Colonic mucosa (tissue), 4 donors: ENCODE measurements around the gene DPH7. TPM values are rescaled to one million over a fixed set of nuclear protein-coding genes. Genes with fewer than 3 reads are reported as not detected.
A peak's percentile ranks its signal among the peaks of the same experiment; 100 is the strongest.

ENCODE experiments used
- DNase-seq: peaks from one replicate; pipeline ENCODE4 v3.0.0-alpha.2; 2020
- H3K27ac ChIP-seq: fragments of 200-600 bp; one replicate; pipeline ENCODE4 v1.8.0; 2021
- H3K27me3 ChIP-seq: fragments of 200-600 bp; one replicate; pipeline ENCODE4 v1.8.0; 2021
- H3K36me3 ChIP-seq: fragments of 200-600 bp; one replicate; pipeline ENCODE4 v1.8.0; 2021
- H3K4me1 ChIP-seq: fragments of 200-600 bp; one replicate; pipeline ENCODE4 v1.8.0; 2021; ENCODE audit warnings: mild to moderate bottlenecking
- H3K4me3 ChIP-seq: fragments of 200-600 bp; one replicate; pipeline ENCODE4 v1.8.0; 2021
- H3K9ac ChIP-seq, 2 donors: one replicate each; pipeline ENCODE4 v1.7.0; 2013; ENCODE audit warnings: control low read depth in 2 of 2, low read depth in 2 of 2, low read length in 2 of 2
- H3K9me3 ChIP-seq: fragments of 200-600 bp; one replicate; pipeline ENCODE4 v1.8.0; 2021
- intact Hi-C: fragments of 100-400 bp; cut with DNase I; formaldehyde crosslinking; loops from one replicate; pipeline ENCODE4 v1.14.1; 2022
- total RNA-seq, 2 donors: library from RNA; stranded (reverse); fragmentation: NEBNext Ultra II Directional in 1 of 2; extraction: Animal tissue kit (Norgen Biotek cat#: 25700) in 1 of 2; gene quantifications; one replicate each; pipeline ENCODE4 v1.2.1, GENCODE V29; 2021
- TF ChIP-seq, protein P1 (sequence below): fragments of 200-600 bp; IDR thresholded peaks from one replicate; pipeline ENCODE4 v1.8.0; 2022; ENCODE audit warnings: antibody characterized with exemption, mild to moderate bottlenecking
- donor health status: healthy.
- donor health status: DM: no; HTN: no; CAD: no.
- donor health status: DM: no; HTN: no; CAD: no.

Gene DPH7
- total RNA-seq, 2 donors from 2014 or later: 15.6 to 30.6 TPM

DNA sequence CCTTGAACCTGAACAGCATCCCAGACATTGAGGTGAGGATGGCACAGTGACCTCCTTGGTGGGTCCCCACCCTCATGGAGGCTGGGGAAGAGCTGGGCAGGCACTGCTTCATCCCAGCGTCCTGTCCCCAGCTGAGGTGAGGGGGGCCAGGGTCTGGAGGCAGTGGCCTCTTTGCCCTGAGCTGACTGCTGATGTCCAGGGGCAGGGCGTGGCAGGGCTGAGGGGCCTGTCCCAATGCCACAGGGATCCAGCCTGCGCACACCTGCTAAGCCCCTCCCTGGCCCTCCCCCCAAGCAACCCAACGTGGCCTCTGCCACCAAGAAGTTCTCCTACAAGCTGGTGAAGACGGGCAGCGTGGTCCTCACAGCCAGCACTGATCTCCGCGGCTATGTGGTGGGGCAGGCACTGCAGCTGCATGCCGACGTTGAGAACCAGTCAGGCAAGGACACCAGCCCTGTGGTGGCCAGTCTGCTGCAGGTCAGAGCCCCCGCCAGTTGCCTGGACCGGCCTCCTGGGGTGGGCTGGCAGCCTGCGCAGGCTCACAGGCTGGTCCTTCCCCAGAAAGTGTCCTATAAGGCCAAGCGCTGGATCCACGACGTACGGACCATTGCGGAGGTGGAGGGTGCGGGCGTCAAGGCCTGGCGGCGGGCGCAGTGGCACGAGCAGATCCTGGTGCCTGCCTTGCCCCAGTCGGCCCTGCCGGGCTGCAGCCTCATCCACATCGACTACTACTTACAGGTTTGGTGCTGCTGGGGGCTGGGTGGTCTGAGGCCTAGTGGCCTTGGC, 35.2 kb upstream of the DPH7 start:
- no peak for DNase-seq
- H3K4me1 ChIP-seq: peaks cover 22% of the 10 kb centered on the region

DNA sequence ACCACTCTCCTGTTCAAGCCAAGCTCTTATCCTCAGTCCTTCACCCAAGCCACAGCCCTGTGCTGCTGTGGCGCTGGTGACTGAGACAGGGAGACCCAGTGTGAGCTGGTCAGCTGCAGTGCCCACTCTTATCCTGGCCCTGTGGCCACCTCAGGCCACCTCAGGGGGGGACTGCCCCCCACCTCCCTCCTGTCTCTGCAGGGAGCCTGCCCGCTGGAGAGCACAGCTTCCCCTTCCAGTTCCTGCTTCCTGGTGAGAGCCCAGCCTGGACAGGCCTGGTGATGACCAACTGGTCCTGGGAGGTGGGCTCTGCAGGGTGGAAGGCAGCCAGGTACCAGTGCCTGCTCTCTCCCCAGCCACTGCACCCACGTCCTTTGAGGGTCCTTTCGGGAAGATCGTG, 34.5 kb upstream of the DPH7 start:
- no peak overlapping the region for H3K4me3 ChIP-seq
- peaks cover 22% of the 10 kb centered on the region for H3K4me1 ChIP-seq
- TF ChIP-seq, protein P1, sequence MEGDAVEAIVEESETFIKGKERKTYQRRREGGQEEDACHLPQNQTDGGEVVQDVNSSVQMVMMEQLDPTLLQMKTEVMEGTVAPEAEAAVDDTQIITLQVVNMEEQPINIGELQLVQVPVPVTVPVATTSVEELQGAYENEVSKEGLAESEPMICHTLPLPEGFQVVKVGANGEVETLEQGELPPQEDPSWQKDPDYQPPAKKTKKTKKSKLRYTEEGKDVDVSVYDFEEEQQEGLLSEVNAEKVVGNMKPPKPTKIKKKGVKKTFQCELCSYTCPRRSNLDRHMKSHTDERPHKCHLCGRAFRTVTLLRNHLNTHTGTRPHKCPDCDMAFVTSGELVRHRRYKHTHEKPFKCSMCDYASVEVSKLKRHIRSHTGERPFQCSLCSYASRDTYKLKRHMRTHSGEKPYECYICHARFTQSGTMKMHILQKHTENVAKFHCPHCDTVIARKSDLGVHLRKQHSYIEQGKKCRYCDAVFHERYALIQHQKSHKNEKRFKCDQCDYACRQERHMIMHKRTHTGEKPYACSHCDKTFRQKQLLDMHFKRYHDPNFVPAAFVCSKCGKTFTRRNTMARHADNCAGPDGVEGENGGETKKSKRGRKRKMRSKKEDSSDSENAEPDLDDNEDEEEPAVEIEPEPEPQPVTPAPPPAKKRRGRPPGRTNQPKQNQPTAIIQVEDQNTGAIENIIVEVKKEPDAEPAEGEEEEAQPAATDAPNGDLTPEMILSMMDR: no peak
- no peaks in the 10 kb centered on the region for H3K27me3 ChIP-seq
- no peak for DNase-seq
- H3K9ac ChIP-seq: peak overlapping the region; percentile 68 to 77
- intact Hi-C loops: no loop called here
- no peaks in the 10 kb centered on the region for H3K9me3 ChIP-seq
- peaks cover 11% of the 10 kb centered on the region for H3K36me3 ChIP-seq
- peak overlapping the region; percentile 93 for H3K27ac ChIP-seq

More for the DNA sequence above, 35.2 kb upstream of the DPH7 start:
- no peaks in the 10 kb centered on the region for H3K9me3 ChIP-seq
- H3K27me3 ChIP-seq: no peaks in the 10 kb centered on the region
- H3K36me3 ChIP-seq: peaks cover 11% of the 10 kb centered on the region
- intact Hi-C loops: no loop called here
- TF ChIP-seq, protein P1: no peak
- H3K27ac ChIP-seq: peak overlapping the region; percentile 93
- H3K4me3 ChIP-seq: no peak overlapping the region
- H3K9ac ChIP-seq: no peak overlapping the region

- TF ChIP-seq, protein P1: no peak
- intact Hi-C loops: no loop called here
- H3K36me3 ChIP-seq: peaks cover 11% of the 10 kb centered on the region
- no peaks in the 10 kb centered on the region for H3K27me3 ChIP-seq
- peak overlapping the region; percentile 68 to 77 for H3K9ac ChIP-seq
- H3K4me3 ChIP-seq: no peak overlapping the region
- peak overlapping the region; percentile 93 for H3K27ac ChIP-seq
- no peaks in the 10 kb centered on the region for H3K9me3 ChIP-seq
- peaks cover 26% of the 10 kb centered on the region for H3K4me1 ChIP-seq
- no peak for DNase-seq
These were observed 34.0 kb upstream of the DPH7 start for GRCh38 chr9:137612741-137613142.

- Histone ChIP-seq H3K36me3 (peaks cover 11% of the 10 kb centered on the region), H3K4me1 (peaks cover 29% of the 10 kb centered on the region), H3K9me3 (no peaks in the 10 kb centered on the region), H3K4me3 (peak overlapping the region; percentile 13), H3K27ac (peak overlapping the region; percentile 93), H3K9ac (peak overlapping the region; percentile 68 to 77), H3K27me3 (no peaks in the 10 kb centered on the region)
- intact Hi-C loops: no loop called here
- TF ChIP-seq, protein P1: no peak
- peak; percentile 94 for DNase-seq
These were observed 33.2 kb upstream of the DPH7 start for GRCh38 chr9:137611623-137612609.

DNA sequence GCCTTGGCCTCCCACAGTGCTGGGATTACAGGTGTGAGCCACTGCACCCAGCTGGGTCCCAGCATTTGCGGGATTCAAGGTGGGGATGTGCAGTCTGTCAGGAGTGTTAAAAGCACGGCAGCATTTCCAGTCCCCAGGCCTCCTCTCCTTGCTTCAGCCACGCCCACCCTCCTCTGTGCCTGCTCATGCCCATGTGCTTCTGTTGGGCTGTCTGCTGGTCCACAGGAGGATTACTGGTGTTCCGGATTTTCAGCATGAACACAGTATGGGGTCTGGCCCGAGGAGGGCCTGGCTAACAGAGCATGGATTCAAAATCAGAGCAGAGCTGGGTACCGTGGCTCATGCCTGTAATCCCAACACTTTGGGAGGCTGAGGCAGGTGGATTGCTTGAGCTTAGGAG, 32.2 kb upstream of the DPH7 start:
- H3K9me3 ChIP-seq: no peaks in the 10 kb centered on the region
- H3K4me1 ChIP-seq: peaks cover 31% of the 10 kb centered on the region
- intact Hi-C loops: no loop called here
- peak overlapping the region; percentile 53 to 77 for H3K9ac ChIP-seq
- no peak overlapping the region for H3K4me3 ChIP-seq
- H3K27me3 ChIP-seq: no peaks in the 10 kb centered on the region
- peaks cover 11% of the 10 kb centered on the region for H3K36me3 ChIP-seq
- no peak for DNase-seq
- H3K27ac ChIP-seq: peak overlapping the region; percentile 93
- TF ChIP-seq, protein P1: no peak
